Measurements from ENCODE around the gene CAPZB.

The CAPZB gene

DNA sequence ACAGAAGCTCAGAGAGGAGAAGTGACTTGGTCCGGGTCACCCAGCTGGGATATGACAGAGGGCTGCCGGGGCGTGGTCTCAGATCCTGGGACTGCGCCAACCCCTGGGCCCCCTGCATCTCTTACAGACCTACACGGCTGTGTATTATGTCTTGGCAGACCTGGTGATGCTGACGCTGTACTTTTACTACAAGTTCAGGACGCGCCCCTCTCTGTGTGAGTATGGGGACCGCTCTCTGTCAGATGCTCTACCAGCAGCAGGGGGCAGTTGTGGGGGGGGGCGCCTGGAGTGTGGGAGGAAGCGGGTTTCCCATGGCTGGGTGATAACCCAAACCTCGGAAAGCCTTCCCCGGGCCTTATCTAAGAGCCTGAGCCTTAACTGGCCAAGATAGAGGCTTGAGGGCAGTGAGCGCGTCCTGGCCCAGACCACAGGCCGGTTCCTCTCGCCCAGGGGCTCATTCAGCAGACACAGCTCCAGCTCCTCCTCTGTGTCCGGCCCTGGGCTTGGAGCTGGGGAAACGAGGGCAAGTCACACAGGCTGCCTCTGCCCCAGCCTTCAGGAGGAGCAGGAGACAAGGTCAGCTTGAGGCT lies 159.9 kb downstream of the CAPZB start:
- no peak for DNase-seq

DNA sequence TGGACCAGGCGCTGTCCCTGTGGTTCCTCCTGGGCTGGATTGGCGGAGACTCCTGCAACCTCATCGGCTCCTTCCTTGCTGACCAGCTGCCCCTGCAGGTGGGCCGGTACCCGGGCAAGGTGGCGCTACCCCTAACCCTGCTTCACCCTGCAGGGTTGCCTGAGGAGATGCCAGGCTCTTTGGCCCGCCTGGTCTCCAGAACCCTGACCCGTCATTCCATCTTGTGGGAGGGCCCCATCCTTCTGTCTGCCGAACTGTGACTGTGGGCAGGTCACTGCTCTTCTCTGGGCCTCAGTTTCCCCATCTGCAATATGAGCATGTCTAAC lies 160.7 kb downstream of the CAPZB start:
- no peak for DNase-seq

DNA sequence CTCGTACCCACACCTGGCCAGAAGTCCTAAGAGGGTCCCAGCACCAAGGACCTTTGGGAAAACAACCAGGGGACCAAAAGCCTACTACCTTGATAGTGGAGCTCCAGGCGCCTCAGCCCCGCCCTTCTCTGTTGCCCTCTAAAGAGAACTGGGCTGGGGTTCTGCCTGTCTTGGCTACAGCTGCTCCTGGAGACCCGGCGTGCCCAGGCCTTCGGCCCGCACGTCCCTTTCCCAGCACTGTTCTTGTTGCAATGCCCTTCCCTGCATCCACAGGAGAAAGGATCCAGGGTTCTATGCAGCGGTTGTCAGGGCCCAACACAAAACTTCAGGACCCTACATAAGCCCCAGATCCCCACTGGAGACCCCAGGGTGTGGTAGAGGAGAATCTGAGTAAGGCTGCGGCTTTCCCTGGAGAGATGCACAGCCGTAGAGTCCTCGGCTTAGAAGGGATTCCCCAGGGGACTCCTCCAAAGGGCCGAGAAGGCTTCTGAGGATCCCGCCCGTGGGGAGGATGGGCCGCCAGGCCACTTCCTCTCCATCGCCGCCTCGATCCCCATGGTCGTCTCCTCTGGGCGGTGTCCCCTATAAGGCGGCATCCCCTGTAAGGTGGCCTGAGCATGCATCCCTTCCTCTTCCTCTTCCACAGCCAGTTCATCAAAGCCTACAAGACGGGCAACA lies 161.2 kb downstream of the CAPZB start:
- DNase-seq = no peak

DNA sequence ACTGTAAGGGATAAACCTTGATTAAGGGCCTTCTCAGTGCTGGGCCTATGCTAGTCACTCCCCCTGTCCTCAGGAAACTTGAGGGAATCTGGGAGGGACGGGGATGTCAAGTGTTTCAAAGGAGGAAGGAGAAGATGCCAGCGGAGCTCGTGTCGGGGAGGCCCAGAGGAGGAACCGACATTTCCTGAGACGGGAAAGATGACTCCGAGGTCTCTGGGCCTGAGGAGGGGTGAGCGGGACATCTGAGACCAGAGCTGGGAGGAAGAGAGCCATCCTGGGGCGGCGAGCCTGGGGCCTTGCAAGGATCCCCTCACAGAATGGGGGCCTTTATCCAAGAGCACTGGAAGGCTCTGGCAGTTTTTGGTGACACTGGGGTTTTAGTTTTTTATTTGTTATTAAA lies 162.9 kb downstream of the CAPZB start:
- DNase-seq = no peak

DNA sequence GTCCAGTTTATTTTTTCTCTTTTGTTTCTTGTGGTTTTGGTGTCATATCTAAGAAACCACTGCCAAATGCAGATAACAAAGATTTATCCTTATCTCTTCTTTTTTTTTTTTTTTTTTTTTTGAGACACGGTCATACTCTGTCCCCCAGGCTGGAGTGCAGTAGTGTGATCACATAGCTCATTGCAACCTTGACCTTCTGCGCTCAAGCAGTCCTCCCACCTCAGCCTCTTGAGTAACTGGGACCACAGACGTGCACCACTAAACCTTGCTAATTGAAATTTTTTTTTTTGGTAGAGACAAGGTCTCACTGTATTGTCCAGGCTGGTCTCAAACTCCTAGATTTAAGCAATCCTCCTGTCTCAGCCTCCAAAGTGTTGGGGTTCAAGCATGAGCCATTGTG lies 164.3 kb downstream of the CAPZB start:
- no peak for DNase-seq

DNA sequence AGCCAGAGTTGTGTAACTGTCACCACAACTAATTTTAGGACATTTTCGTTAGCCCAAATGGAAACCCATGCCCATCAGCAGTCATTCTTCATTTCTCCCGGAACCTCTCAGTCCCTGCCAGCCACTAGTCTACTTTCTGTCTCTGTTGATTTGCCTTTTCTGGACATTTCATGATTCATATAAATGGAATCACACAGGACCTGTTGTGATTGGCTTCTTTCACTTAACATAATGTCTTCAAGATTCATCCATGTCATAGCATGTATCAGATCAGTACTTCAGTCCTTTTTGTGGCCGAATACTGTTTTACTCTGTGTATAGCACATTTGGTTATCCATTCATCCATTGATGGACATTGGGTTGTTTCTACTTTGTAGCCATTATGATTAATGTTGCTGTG lies 166.1 kb downstream of the CAPZB start:
- DNase-seq = no peak

DNA sequence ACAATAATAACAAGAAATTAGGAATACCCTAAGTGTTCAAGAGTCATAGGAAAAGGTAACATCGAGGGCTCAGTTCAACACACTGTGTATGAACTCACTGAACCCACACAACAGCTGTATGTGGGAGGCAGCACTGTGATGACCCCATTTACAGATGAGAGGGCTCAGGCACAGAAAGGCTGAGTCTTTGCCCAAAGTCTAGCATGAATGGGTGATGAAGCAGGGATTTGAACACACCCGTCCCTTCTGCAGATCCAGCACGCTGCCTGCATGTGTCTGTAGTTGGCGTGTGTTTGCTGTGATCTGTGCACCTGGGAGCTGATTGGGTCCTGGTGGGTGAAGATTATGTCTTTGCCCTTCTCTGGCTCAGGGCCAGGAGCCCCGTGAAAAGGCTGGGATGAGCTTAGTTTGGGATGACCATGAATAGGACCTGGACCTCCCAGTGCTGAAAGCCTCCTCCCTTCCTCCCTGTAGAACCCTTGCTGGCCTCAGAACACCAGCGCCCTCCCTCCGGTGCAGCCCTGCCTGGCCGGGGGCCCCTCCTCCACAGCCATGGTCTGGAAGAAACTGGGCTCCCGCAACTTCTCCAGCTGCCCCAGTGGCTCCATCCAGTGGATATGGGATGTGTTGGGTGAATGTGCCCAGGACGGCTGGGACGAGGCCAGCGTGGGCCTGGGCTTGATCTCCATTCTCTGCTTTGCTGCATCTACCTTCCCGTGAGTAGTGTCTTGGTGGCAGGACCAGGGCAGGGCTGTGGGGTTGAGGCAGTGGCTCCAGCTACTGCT lies 168.0 kb downstream of the CAPZB start:
- DNase-seq = no peak

DNA sequence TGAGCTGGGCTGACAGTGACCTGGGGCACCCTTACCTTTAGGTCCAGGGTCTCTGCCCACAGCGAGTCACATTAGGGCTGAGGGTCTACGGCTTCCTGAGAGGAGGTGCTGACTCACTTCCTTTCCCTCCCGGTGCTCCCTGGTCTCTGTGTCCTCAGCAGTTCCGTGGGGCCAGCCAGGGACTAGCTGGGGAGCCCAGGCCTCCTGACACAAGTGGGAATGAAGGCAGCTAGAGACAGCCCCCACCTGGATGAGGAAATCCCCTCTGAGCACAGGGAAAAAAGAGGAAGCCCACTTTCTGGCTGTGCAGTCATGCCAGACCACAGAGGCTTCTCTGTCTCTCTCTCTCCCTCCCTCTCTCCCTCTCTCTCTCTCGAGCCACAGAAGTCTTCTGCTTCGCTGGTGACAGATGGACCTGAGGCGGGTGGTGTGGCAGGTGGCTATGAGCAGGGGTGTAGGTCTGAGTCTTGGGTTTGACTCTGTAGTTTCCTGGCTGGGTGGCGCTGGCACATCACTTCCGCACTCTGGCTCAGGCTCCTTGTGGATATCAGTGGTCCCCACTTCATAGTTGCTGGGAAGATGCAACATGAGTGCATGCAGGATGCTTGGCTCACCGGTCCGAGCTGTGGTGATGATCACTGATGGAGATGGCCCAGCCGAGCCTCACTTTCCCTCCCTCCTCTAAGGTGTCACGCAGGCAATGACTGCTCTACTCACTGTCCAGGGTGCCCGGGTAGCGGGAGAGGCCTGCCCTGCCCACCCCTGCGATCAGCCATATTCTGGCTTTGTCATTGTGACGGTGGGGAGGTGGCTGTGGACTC lies 169.8 kb downstream of the CAPZB start:
- DNase-seq = peak; percentile 21 to 73

DNA sequence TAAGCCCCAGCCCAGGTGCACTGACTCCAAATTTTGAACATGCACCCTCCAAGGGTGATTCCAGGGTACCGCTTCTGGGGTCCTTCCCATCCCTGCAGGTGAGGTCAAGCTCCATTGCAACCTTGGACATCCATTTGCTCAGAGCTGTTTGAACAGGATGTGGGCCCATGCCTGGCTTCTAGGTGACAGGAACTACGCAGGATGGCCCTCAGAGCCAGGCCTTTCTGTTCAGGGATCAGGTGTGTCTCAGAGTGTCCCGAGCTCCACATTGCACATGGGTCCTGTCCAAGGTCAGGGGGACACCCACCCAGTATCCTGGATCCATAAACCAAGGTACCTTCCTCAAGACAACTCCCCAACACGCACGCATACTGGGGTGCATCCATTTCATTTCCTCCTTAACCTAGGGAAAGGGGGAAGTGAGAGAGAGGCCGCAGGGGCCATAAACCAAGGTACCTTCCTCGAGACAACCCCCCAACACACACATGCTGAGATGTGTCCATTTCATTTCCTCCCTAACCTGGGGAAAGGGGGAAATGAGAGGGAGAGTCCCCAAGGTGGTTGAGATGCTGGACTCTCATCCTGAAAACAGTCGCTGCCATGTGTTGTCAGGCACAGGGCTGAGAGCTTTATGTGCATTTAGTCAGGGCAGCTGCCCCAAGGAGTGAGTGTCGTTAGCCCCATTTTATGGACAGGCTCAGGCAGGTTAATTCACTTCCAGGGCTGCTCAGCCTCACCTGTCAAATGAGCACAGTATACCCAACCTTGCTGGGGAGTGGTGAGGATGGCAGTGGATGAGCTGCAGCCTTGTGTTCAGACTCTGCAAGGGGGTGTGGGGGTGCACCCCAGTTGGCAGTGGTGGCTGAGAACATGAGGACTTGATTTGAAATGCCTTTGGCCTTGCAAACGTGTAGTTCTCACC lies 171.1 kb downstream of the CAPZB start:
- no peak for DNase-seq

DNA sequence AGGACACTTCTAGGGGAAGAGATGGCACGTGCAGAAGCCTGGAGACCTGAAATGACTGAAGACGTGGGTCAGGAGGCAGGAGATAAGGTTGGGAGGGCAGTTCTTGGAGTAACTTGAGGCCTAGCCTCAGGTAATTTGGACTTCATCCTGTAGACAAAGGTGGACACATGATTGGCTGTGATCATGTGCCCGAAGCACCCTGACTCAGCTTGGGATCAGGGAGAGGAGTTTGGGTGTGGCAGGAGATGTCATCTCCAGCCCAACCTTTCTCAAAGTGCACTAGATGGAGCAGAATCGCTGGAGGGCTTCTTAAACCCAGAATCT lies 171.7 kb downstream of the CAPZB start:
- no peak for DNase-seq

DNA sequence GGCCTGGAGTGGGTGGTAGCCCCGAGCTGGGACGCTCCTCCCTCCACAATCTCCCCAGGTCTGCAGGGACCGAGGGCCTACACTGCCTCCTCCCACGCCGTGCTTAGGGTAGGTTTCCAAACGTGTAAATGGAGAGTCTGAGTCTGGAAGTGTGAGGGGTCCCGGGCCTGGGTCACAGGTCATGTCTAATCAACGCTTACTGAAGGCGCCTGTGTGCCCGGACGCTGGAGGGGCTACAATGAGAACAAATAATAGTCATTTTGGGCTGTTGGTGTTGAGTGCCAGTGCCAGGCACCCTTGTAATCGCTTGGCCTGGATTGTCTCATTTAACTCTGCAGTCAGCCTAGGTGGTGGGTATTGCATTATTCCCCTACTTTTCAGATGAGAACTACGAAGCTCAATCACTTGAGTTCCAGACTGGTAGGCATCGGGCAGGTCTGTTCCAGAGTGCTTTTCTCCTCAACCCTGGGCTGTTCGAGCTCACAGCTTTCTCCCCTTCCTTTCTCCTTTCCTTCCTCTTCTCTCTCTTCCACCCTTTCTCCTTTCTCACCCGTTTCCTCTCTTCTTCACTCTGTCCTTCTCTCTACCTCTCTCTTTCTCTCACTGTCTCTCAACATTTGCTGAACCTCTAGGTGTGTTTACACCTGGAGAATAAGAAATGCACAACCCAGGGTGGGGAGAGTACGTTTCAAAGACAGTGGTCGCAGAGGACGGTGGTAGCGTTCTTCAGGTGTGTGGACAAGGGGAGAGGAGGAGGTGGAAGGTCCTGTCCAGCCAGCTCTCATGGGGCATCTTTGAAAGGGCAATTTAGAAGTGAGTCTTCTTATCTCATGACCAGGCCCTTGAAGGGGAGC lies 172.3 kb downstream of the CAPZB start:
- peak in 1 of 2 donors; percentile 54 for DNase-seq

DNA sequence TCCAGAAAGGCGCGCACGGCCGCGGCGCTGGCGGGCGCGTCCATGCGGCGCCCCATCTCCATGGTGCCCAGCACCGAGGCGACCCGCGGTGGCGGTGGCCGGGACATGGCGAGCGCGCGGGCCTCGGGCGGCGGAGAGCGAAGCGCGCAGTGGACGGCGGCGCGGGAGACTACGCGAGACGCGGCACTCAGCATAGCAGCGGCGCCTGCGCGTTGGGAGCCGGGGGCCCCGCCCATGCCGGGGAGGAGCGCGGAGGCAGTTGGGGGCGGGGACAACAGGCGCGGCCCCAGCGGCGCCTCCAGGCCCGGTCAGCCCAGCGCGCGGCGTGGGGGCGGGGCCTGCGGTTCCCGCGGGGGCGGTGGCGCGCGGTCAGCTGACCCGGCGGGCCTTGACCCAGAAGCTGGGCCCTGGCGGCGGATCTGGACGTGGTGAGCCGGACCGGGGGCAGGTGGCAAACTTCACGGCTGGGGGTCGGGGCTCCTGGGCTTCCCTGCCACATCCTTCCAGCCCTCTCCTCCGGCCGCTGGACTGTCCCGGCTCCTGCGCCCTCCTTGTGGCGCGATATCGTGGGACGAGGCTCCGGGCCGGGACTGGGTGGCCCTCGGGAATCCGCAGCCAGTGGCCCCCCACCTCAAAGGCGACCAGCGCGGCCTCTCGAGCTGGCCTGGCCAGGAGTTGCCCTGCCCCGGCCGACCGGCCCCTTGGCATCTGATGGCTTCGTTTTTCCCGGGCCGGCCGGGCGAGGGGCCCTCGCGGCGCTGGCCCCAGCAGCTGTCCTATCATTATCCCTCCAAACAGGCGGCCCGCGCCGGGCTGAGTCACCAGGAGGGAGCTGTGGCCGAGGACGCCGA lies 173.2 kb downstream of the CAPZB start, which contains the start of the genes AKR7A2 and SLC66A1:
AKR7A2 (minus strand) TSS at position 214 of the 851 bp plus-strand sequence; CDS start at position 194, 20 bp downstream.
SLC66A1 (plus strand) TSS at position 396 of the 851 bp plus-strand sequence. CDS start 5,352 bp downstream, outside the sequence.
- peak; percentile 91 to 98 for DNase-seq

DNA sequence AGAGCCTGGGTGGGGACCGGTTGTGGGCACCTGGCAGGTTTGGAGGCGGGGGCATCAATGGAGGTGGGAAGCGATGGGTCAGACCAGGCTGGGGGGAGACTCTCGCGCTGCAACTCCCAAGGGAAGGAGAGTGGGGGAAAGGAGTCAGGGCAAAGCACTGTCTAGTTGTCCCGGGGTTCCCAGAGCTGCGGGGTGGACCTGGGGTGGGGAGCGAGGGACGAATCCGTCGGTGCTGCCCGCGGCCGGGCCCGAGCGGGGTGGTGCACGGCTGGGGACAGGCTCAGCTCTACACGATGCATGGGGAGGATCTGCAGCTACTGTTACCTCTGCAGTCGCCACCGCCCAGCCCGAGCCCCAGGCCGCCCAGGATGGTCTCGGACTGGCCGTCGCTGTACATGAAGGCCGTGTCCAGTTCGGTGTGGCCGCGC lies 173.8 kb downstream of the CAPZB start:
- no peak for DNase-seq

DNA sequence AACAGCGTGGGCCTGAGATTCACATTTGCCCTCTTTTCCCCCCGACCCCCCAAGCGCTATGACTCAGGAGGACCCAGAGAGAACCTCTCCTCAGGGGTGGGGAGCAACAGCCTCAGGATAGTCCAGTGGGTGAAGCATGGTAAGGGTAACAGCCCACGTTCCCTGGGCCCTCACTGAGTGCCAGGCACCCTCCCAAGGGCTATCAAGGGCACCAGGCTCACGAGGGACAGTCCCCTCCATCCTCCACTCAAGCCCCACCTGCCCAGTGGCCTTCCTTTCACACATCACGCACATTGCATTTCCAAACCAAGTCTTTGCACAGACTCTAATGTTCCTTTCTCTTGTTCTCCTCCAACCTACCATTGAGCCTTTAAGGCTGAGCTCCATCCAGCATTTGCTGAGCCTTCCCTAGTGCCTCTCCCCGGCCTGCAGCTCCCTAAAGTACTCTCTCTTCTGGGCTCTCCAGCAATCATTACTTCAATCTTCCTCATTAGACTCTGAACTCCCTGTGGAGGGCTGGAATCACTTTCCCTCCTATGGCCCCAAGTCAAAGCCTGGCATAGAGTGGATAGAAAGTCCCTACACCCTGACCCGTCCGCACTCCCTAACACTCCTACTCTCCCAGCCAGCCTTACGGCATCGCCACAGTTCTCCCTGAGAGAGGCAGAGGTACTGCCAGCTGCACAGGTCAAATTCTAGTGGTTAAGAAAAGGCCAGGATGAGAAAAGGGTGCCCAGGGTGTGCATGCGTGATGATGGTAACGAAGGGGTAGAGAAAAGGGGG lies 174.4 kb downstream of the CAPZB start:
- DNase-seq = no peak

DNA sequence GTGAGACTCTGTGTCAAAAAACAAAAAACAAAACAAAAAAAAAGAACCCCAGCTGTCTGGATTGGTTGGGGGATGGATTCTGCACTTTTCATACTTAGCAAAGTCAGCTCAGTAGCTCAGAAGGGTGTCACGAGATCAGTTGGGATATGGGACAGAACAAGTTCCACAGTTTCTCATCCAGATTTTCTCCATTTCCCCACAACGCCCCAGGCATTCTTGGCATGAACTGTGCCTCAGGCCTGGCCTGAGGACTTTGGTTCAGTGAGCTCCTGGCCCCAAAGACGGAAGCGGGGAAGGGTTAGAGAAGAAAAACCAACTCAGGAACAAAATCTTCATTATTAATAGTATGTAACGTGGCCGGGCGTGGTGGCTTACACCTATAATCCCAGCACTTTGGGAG lies 175.3 kb downstream of the CAPZB start:
- no peak for DNase-seq

DNA sequence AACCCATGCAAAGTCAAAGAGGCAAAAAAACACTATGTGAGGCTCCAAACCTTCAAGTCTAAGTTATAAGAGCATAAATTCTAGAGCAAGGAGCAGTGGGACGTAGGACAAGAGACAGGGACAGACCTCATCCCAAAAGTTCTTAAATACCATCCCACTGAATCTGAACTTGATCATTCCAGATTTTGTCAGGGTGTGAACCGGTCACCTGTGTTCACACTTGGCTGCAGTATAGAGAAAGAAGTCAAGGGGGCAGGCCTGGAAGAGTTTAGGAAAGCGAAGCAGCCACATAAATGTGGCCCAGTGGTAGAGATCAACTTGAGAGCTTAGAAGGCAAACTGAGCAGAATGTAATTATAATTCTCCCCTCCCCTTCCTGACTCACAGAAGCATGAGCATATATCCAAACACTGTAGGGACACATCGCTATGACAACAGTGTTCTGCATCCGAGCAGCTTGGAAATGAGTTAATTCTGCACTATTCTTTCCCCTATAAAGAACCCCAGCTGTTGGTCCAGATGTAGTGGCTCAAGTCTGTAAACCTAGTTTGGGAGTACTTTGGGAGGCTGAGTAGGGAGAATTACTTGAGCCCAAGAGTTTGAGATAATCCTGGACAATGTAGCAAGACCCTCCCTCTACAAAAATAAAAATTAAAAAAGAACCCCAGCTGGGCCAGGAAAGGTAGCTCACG lies 176.1 kb downstream of the CAPZB start:
- no peak for DNase-seq

DNA sequence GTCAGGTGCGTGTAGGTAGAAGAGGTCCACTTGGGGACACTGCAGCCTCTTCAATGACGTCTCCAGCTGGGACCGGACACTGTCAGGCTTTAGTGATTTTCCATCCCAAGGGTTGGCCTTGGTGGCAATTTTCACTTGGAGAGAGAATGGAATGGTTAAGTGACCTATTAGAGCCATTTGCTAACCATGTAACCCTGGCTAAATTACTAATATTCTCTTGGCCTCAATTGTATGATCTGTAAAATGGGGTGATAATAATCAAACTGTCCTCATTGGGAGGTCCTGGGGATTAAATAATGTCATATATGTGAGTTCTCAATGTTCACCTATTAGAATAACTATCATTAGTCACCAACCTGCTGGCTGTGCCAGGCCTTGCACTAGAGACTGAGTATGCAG lies 176.8 kb downstream of the CAPZB start:
- DNase-seq = no peak

DNA sequence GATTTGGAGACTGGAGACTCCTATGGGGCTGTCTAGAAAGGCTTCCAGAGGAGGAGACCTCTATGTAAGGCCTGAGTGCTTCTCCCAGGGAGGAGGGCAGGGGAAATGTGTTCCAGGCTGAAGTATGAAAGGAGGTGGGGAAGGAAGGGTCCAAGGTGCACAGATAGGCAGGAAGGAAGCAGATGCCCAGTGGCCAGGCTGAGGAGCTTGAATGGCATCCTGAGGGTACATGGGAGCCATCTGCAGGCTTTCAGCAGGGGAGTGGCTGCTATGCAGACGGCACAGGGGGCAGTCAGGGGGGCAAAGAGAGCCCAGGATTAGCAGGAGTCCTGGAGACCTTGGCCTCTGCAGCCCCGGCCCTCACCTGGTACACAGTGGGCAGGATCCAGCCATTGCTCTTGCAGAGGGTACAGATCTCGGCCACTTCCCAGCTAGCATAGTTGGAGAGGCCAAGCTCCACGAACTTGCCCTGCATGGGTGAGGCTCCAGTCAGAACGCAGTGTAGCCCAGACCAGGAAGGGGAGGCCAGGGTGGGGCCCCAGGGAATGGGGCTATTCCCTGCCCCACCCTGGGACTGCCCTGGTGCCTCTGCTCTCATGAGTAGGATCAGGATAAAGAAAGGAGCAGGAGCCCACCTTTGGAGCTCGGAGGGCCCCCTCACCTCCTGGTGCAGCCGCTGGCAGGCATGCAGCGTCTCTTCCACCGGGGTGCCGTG lies 177.4 kb downstream of the CAPZB start:
- no peak for DNase-seq

Data from inflammatory macrophage treated with lipopolysaccharide for 1 hour (primary cell).